ENCODE measurements around the gene MEP1A. TPM values are rescaled to one million over a fixed set of nuclear protein-coding genes. Genes with fewer than 3 reads are reported as not detected.
"Not testable (repeated sequence)": the region's sequence is repeated elsewhere in the genome, so short reads cannot be mapped to it uniquely, and the experiment has no call there.

MEP1A gene
- total RNA-seq, 6 experiments from 2014 or later, result 0.07 to 0.18 TPM; not detected in 4

GRCh38 chr6:46832816-46833215, 39.6 kb downstream of the MEP1A start:
- Histone ChIP-seq H3K4me1 (no peaks in the 10 kb centered on the region), H3K36me3 (no peaks in the 10 kb centered on the region), H3K4me3 (no peak overlapping the region), H3K9me3 (no peaks in the 10 kb centered on the region), H3K27ac (no peak overlapping the region), H3K27me3 (no peaks in the 10 kb centered on the region)
- DNase-seq, result no peak
- intact Hi-C loops (cut with DNase I), result no loop called here
- ATAC-seq, result no peak
- TF ChIP-seq POLR2A (IDR thresholded peaks at IDR 0.05) (no peak), CTCF (IDR thresholded peaks at IDR 0.05) (no peak)
- WGBS (ENCODE audit: insufficient coverage, low coverage, low lambda C conversion rate, missing lambda C conversion rate), result 97% methylated on average over 2 of the region's 3 CpGs

- H3K4me3 ChIP-seq; DNase-seq; H3K4me1 ChIP-seq; H3K27me3 ChIP-seq; H3K27ac ChIP-seq; ATAC-seq; H3K9me3 ChIP-seq; H3K36me3 ChIP-seq; intact Hi-C loops (cut with DNase I): not testable (repeated sequence)
- WGBS (ENCODE audit: insufficient coverage, low coverage, low lambda C conversion rate, missing lambda C conversion rate), result 57% methylated on average over 7 of the region's 7 CpGs
These were observed 41.2 kb downstream of the MEP1A start for GRCh38 chr6:46834257-46834916.

- H3K27me3 ChIP-seq; ATAC-seq; H3K36me3 ChIP-seq; DNase-seq; H3K4me3 ChIP-seq; H3K9me3 ChIP-seq; H3K27ac ChIP-seq; H3K4me1 ChIP-seq; intact Hi-C loops (cut with DNase I): not testable (repeated sequence)
- 83% methylated on average over 1 of the region's 2 CpGs for WGBS (ENCODE audit: insufficient coverage, low coverage, low lambda C conversion rate, missing lambda C conversion rate)
These were observed 41.8 kb downstream of the MEP1A start for GRCh38 chr6:46834991-46835390.

GRCh38 chr6:46838033-46838432, 44.8 kb downstream of the MEP1A start:
- ATAC-seq (no peak), DNase-seq (no peak)
- H3K4me1 ChIP-seq, result no peaks in the 10 kb centered on the region
- H3K4me3 ChIP-seq, result no peak overlapping the region
- 89% methylated on average over 2 of the region's 2 CpGs for WGBS (ENCODE audit: insufficient coverage, low coverage, low lambda C conversion rate, missing lambda C conversion rate)
- intact Hi-C loops (cut with DNase I), result no loop called here
- no peaks in the 10 kb centered on the region for H3K36me3 ChIP-seq
- no peak overlapping the region for H3K27ac ChIP-seq
- TF ChIP-seq CTCF (IDR thresholded peaks at IDR 0.05) (no peak), POLR2A (IDR thresholded peaks at IDR 0.05) (no peak)
- H3K9me3 ChIP-seq, result no peaks in the 10 kb centered on the region
- no peaks in the 10 kb centered on the region for H3K27me3 ChIP-seq

GRCh38 chr6:46842252-46842846, 49.2 kb downstream of the MEP1A start:
- H3K27ac ChIP-seq; intact Hi-C loops (cut with DNase I); H3K4me1 ChIP-seq; DNase-seq; H3K36me3 ChIP-seq; ATAC-seq; H3K4me3 ChIP-seq; H3K9me3 ChIP-seq; H3K27me3 ChIP-seq: not testable (repeated sequence)
- 78% methylated on average over 6 of the region's 6 CpGs for WGBS (ENCODE audit: insufficient coverage, low coverage, low lambda C conversion rate, missing lambda C conversion rate)

GRCh38 chr6:46845126-46845525, 51.9 kb downstream of the MEP1A start:
- intact Hi-C loops (cut with DNase I), result no loop called here
- 64% methylated on average over 5 of the region's 5 CpGs for WGBS (ENCODE audit: insufficient coverage, low coverage, low lambda C conversion rate, missing lambda C conversion rate)
- no peaks in the 10 kb centered on the region for H3K36me3 ChIP-seq
- no peaks in the 10 kb centered on the region for H3K27me3 ChIP-seq
- no peaks in the 10 kb centered on the region for H3K9me3 ChIP-seq
- no peaks in the 10 kb centered on the region for H3K4me1 ChIP-seq
- H3K27ac ChIP-seq, result no peak overlapping the region
- DNase-seq (no peak), ATAC-seq (no peak)
- no peak overlapping the region for H3K4me3 ChIP-seq
- TF ChIP-seq POLR2A (IDR thresholded peaks at IDR 0.05) (no peak), CTCF (IDR thresholded peaks at IDR 0.05) (no peak)

Measured in right lobe of liver (tissue), 6 donors.